Stomach (tissue), 9 donors: ENCODE measurements around the gene TPBGL. TPM values are rescaled to one million over a fixed set of nuclear protein-coding genes. Genes with fewer than 3 reads are reported as not detected.

ENCODE experiments used
- DNase-seq, 2 donors: peaks; one replicate each; pipeline versions ENCODE4 v3.0.0 to v3.0.0-alpha.2; 2013 to 2019
- H3K27ac ChIP-seq, 5 donors: fragments of 200-600 bp in 4 of 5; sonication (generic) in 4 of 5; one replicate each; pipeline ENCODE4 v1.5.1; 2013 to 2019; ENCODE audit warnings: mild to moderate bottlenecking in 1 of 5, moderate library complexity in 1 of 5
- H3K27me3 ChIP-seq, 3 donors: fragments of 200-600 bp; sonication (generic); one replicate each; pipeline ENCODE4 v1.5.1; 2017 to 2019; ENCODE audit warnings: mixed run types in 1 of 3
- H3K36me3 ChIP-seq, 4 donors: fragments of 200-600 bp; sonication (generic); 1 replicate in 3 of 4; 2 replicates in 1 of 4; pipeline ENCODE4 v1.5.1; 2016 to 2019
- H3K4me1 ChIP-seq, 4 donors: fragments of 200-600 bp; sonication (generic); one replicate each; pipeline ENCODE4 v1.5.1; 2016 to 2019
- H3K4me3 ChIP-seq, 4 donors: fragments of 200-600 bp; sonication (generic) in 3 of 4; one replicate each; pipeline ENCODE4 v1.5.1; 2016 to 2019; ENCODE audit warnings: mild to moderate bottlenecking in 1 of 4
- H3K9me3 ChIP-seq, 4 donors: fragments of 200-600 bp; sonication (generic); one replicate each; pipeline ENCODE4 v1.5.1; 2016 to 2019
- EP300 ChIP-seq: sonication (generic); formaldehyde crosslinking; IDR thresholded peaks from one replicate; pipeline ENCODE4 v1.6.1; 2017; ENCODE audit warnings: antibody characterized with exemption
- POLR2A ChIP-seq, 4 donors: fragments of 450-650 bp; IDR thresholded peaks; one replicate each; pipeline ENCODE4 v1.6.1; 2016; ENCODE audit warnings: antibody characterized with exemption in 4 of 4, control low read depth in 2 of 4, mild to moderate bottlenecking in 1 of 4, moderate library complexity in 1 of 4
- POLR2AphosphoS5 ChIP-seq, 3 donors: sonication (generic); formaldehyde crosslinking; IDR thresholded peaks; one replicate each; pipeline ENCODE4 v1.6.1; 2016; ENCODE audit warnings: antibody characterized with exemption in 3 of 3
- WGBS, 5 donors: extraction: QIAGEN DNeasy Blood & Tissue Kit in 3 of 5; methylation state at CpG; one replicate each; pipeline versions ENCODE4 v1.1.5 to v1.1.7; 2013 to 2018; 5-methylcytosine and 5-hydroxymethylcytosine counted together
- intact Hi-C: fragments of 100-400 bp; cut with DNase I; formaldehyde crosslinking; loops from one replicate; pipeline ENCODE4 v1.15.1; 2023; ENCODE audit warnings: low total_unique reads
- polyA plus RNA-seq, 3 donors: library from polyadenylated mRNA; stranded (reverse); fragments of 200-250 nt; gene quantifications; one replicate each; pipeline ENCODE4 v1.2.3, GENCODE V29; 2013
- total RNA-seq, 5 donors: library from RNA; depleted of rRNA; stranded (reverse); fragments of >200 nt; gene quantifications; one replicate each; pipeline versions ENCODE4 v1.1.0 to v1.2.3, GENCODE V29; 2014 to 2016
- TF ChIP-seq, protein P1 (sequence below), 7 experiments: fragments of 450-650 bp in 4 of 7; fragments of 200-600 bp in 3 of 7; sonication (generic) in 3 of 7; IDR thresholded peaks; one replicate each; pipeline ENCODE4 v1.5.1; 2016 to 2019; ENCODE audit warnings: antibody characterized with exemption in 7 of 7, control low read depth in 2 of 7, mild to moderate bottlenecking in 1 of 7
- donor health status: healthy with polysubstance abuse.
- donor health status: Bipolar disorder and iron deficiency.
- donor health status: healthy.

Gene TPBGL
- total and polyA plus RNA-seq, 8 donors, result 0.13 to 1.2 TPM; not detected in 6

DNA sequence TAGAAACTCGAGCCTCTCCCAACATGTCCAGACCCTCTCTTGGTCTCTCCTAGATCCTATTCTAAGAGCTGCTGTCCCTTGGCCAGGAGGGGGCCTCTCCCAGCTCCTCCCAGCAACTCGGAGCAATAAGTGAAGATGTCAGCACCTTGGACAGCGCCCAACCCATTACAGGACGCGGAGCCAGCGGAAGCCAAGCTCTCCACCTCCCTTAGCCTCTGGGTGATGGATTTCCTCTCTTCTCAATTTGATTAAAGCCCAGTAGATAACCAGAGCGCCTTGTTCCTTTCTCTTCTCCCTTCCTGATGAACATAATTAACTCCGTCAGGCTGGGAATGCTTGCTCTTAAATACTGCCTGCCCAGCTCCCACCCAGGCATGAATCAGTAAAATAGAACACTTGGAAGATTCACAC, 26.2 kb upstream of the TPBGL start:
- peak; percentile 75 to 95 for DNase-seq
- TF ChIP-seq POLR2AphosphoS5 (IDR thresholded peaks at IDR 0.05) (no peak), POLR2A (IDR thresholded peaks at IDR 0.05) (no peak), EP300 (no peak)
- TF ChIP-seq, protein P1, sequence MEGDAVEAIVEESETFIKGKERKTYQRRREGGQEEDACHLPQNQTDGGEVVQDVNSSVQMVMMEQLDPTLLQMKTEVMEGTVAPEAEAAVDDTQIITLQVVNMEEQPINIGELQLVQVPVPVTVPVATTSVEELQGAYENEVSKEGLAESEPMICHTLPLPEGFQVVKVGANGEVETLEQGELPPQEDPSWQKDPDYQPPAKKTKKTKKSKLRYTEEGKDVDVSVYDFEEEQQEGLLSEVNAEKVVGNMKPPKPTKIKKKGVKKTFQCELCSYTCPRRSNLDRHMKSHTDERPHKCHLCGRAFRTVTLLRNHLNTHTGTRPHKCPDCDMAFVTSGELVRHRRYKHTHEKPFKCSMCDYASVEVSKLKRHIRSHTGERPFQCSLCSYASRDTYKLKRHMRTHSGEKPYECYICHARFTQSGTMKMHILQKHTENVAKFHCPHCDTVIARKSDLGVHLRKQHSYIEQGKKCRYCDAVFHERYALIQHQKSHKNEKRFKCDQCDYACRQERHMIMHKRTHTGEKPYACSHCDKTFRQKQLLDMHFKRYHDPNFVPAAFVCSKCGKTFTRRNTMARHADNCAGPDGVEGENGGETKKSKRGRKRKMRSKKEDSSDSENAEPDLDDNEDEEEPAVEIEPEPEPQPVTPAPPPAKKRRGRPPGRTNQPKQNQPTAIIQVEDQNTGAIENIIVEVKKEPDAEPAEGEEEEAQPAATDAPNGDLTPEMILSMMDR (IDR thresholded peaks at IDR 0.05), result no peak
- Histone ChIP-seq H3K4me1 (no peaks in the 10 kb centered on the region), H3K9me3 (no peaks in the 10 kb centered on the region), H3K4me3 (no peak overlapping the region), H3K27me3 (peaks cover 0 to 20% (median 0%) of the 10 kb centered on the region in 3 donors), H3K27ac (no peak overlapping the region), H3K36me3 (no peaks in the 10 kb centered on the region)
- 3 to 11% (median 4%) methylated on average over 8 of the region's 8 CpGs for WGBS, 5 donors
- intact Hi-C loops, result no loop called here

DNA sequence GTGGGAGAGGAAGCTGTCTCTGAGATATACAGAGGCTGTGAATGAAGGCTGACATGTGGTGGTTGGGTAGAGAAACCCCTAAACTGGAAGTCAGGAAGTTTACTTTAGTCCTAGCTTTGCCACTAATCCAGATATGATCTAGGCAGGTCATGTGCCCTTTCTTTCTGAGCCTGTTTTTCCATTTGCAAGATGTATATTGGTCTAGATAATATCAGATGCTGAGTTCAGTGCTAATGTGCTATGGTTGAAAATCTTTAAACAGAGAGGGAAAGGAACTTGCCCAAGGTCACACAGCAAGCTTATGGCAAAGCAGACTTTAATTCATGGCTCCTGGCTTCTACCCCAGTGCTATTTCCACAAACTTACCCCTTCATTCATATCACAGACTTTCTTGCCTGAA, 25.7 kb upstream of the TPBGL start:
- TF ChIP-seq, protein P1 (IDR thresholded peaks at IDR 0.05), result no peak
- TF ChIP-seq POLR2AphosphoS5 (IDR thresholded peaks at IDR 0.05) (no peak), EP300 (no peak), POLR2A (IDR thresholded peaks at IDR 0.05) (no peak)
- peaks cover 0 to 17% (median 0%) of the 10 kb centered on the region in 3 donors for H3K27me3 ChIP-seq
- H3K9me3 ChIP-seq, result no peaks in the 10 kb centered on the region
- no peak overlapping the region for H3K27ac ChIP-seq
- intact Hi-C loops, result no loop called here
- no peaks in the 10 kb centered on the region for H3K36me3 ChIP-seq
- no peak overlapping the region for H3K4me3 ChIP-seq
- no peaks in the 10 kb centered on the region for H3K4me1 ChIP-seq
- no peak for DNase-seq

DNA sequence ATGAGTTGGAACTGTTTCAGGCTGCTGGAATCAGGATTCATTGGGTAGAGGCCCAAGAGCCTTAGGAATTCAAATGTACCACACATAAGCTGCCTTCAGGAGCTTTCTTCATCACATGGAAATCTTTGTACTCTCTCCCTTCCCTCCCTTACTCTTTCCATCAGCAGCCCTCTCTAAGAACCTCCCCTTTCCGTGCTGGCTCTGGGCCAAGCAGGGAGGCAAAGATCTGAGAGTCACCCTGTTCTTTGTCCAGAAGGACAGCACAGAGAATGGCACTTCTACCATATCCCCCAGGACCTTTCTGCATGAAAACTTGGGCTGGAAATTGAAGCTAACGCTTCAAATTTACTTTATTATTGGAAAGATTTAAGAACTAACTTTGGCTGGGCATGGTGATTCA, 20.7 kb upstream of the TPBGL start:
- no peaks in the 10 kb centered on the region for H3K36me3 ChIP-seq
- H3K4me3 ChIP-seq, result no peak overlapping the region
- peaks cover 0 to 11% (median 0%) of the 10 kb centered on the region in 3 donors for H3K27me3 ChIP-seq
- no peak overlapping the region for H3K27ac ChIP-seq
- intact Hi-C loops, result no loop called here
- 48 to 54% (median 53%) methylated on average over 2 of the region's 2 CpGs for WGBS, 5 donors
- no peak for DNase-seq
- TF ChIP-seq EP300, result no peak
- TF ChIP-seq POLR2AphosphoS5 (IDR thresholded peaks at IDR 0.05), result no peak
- TF ChIP-seq, protein P1 (IDR thresholded peaks at IDR 0.05), result no peak
- no peak for TF ChIP-seq POLR2A (IDR thresholded peaks at IDR 0.05)
- no peaks in the 10 kb centered on the region for H3K4me1 ChIP-seq
- H3K9me3 ChIP-seq, result no peaks in the 10 kb centered on the region

DNA sequence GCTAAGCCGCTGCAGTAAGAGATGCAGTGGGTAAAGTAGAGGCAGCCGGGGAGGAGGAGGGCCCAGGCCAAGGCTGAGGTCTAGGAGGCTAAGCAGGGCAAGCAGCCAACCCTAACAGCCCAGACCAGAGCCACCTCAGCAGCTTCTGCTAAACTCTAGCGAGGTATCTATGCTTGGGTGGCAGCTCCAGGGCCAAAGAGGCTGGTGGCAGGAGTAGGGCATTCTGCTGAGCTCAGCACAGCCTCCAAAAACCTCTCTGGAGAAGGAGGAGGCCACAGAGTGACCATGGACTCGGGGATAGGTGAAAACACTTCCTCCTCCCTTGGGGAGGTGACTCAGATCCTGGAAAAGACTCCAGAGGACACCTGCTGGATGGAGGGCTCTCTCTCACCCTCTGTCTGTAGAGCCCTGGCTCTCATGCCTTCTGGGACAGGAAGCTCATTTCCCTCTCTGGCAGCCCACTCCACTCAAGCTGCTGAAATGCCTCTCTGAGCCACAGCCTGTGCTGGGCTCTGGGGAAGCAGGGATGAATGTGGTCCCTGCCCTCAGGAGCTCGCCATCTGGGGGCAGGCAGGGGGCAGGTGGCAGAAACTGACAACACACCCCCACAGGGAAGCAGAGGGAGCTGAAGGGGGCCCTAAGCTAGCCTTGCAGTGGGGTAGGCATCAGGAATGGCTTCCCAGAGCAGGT, 16.5 kb upstream of the TPBGL start:
- no peak for DNase-seq
- Histone ChIP-seq H3K9me3 (no peaks in the 10 kb centered on the region), H3K27me3 (no peaks in the 10 kb centered on the region), H3K27ac (no peak overlapping the region), H3K4me3 (no peak overlapping the region), H3K4me1 (no peaks in the 10 kb centered on the region), H3K36me3 (no peaks in the 10 kb centered on the region)
- no peak for TF ChIP-seq POLR2AphosphoS5 (IDR thresholded peaks at IDR 0.05)
- TF ChIP-seq EP300, result no peak
- TF ChIP-seq, protein P1 (IDR thresholded peaks at IDR 0.05), result no peak
- TF ChIP-seq POLR2A (IDR thresholded peaks at IDR 0.05), result no peak
- intact Hi-C loops, result no loop called here
- WGBS, 5 donors, result 38 to 82% (median 44%) methylated on average over 5 of the region's 5 CpGs
